Duodenal mucosa (tissue), 2 donors: Measurements from ENCODE around the gene RASAL2.

Source experiments
- H3K27ac ChIP-seq: one replicate; pipeline ENCODE4 v1.7.0; 2013; ENCODE audit warnings: low read depth, low read length
- H3K27me3 ChIP-seq, 2 donors: one replicate each; pipeline ENCODE4 v1.7.0; 2013; ENCODE audit warnings: low read length in 2 of 2, control low read depth in 1 of 2; ENCODE audit not compliant: insufficient read depth in 2 of 2, control insufficient read depth in 1 of 2
- H3K36me3 ChIP-seq, 2 donors: one replicate each; pipeline ENCODE4 v1.7.0; 2013; ENCODE audit warnings: low read length in 2 of 2, control low read depth in 1 of 2; ENCODE audit not compliant: insufficient read depth in 2 of 2, control insufficient read depth in 1 of 2
- H3K4me1 ChIP-seq, 2 donors: one replicate each; pipeline ENCODE4 v1.7.0; 2013; ENCODE audit warnings: low read length in 2 of 2, control low read depth in 1 of 2; ENCODE audit not compliant: insufficient read depth in 2 of 2, control insufficient read depth in 1 of 2
- H3K4me3 ChIP-seq, 2 donors: one replicate each; pipeline ENCODE4 v1.7.0; 2013; ENCODE audit warnings: low read length in 2 of 2, low read depth in 1 of 2
- H3K9ac ChIP-seq, 2 donors: one replicate each; pipeline ENCODE4 v1.7.0; 2013; ENCODE audit warnings: low read length in 2 of 2, low read depth in 1 of 2
- H3K9me3 ChIP-seq, 2 donors: one replicate each; pipeline ENCODE4 v1.7.0; 2013; ENCODE audit warnings: low read length in 2 of 2, control low read depth in 1 of 2; ENCODE audit not compliant: control insufficient read depth in 1 of 2

RASAL2 gene

GRCh38 chr1:178209935-178210334 is 116.0 kb downstream of the RASAL2 start:
- Histone ChIP-seq H3K9ac (no peak overlapping the region), H3K9me3 (peaks cover 12 to 22% of the 10 kb centered on the region in 2 donors), H3K36me3 (no peaks in the 10 kb centered on the region), H3K4me3 (no peak overlapping the region), H3K27me3 (no peaks in the 10 kb centered on the region), H3K27ac (no peak overlapping the region), H3K4me1 (no peaks in the 10 kb centered on the region)

- no peak overlapping the region for H3K9ac ChIP-seq
- no peaks in the 10 kb centered on the region for H3K27me3 ChIP-seq
- no peaks in the 10 kb centered on the region for H3K36me3 ChIP-seq
- H3K4me3 ChIP-seq, result no peak overlapping the region
- H3K9me3 ChIP-seq, result no peaks in the 10 kb centered on the region
- no peaks in the 10 kb centered on the region for H3K4me1 ChIP-seq
- H3K27ac ChIP-seq, result no peak overlapping the region
Observed at GRCh38 chr1:178218550-178218949, 124.6 kb downstream of the RASAL2 start.

- Histone ChIP-seq H3K27me3 (no peaks in the 10 kb centered on the region), H3K9me3 (no peaks in the 10 kb centered on the region), H3K4me1 (no peaks in the 10 kb centered on the region), H3K4me3 (no peak overlapping the region), H3K27ac (no peak overlapping the region), H3K9ac (no peak overlapping the region), H3K36me3 (no peaks in the 10 kb centered on the region)
Observed at GRCh38 chr1:178220094-178220493, 126.2 kb downstream of the RASAL2 start.

GRCh38 chr1:178223289-178223688 is 129.4 kb downstream of the RASAL2 start:
- Histone ChIP-seq H3K4me3 (no peak overlapping the region), H3K27me3 (no peaks in the 10 kb centered on the region), H3K4me1 (no peaks in the 10 kb centered on the region), H3K27ac (no peak overlapping the region), H3K9me3 (no peaks in the 10 kb centered on the region), H3K9ac (no peak overlapping the region), H3K36me3 (no peaks in the 10 kb centered on the region)

GRCh38 chr1:178224358-178224757 is 130.5 kb downstream of the RASAL2 start:
- Histone ChIP-seq H3K4me1 (no peaks in the 10 kb centered on the region), H3K27ac (no peak overlapping the region), H3K4me3 (no peak overlapping the region), H3K27me3 (no peaks in the 10 kb centered on the region), H3K36me3 (no peaks in the 10 kb centered on the region), H3K9ac (no peak overlapping the region), H3K9me3 (no peaks in the 10 kb centered on the region)

GRCh38 chr1:178230881-178231409 is 137.0 kb downstream of the RASAL2 start:
- Histone ChIP-seq H3K36me3 (no peaks in the 10 kb centered on the region), H3K27ac (no peak overlapping the region), H3K9ac (no peak overlapping the region), H3K9me3 (no peaks in the 10 kb centered on the region), H3K4me1 (no peaks in the 10 kb centered on the region), H3K4me3 (no peak overlapping the region), H3K27me3 (no peaks in the 10 kb centered on the region)

- H3K9ac ChIP-seq, result no peak overlapping the region
- H3K9me3 ChIP-seq, result no peaks in the 10 kb centered on the region
- H3K27me3 ChIP-seq, result no peaks in the 10 kb centered on the region
- no peaks in the 10 kb centered on the region for H3K4me1 ChIP-seq
- H3K4me3 ChIP-seq, result no peak overlapping the region
- no peak overlapping the region for H3K27ac ChIP-seq
- H3K36me3 ChIP-seq, result no peaks in the 10 kb centered on the region
Observed at GRCh38 chr1:178232108-178232507, 138.2 kb downstream of the RASAL2 start.

- H3K27me3 ChIP-seq, result no peaks in the 10 kb centered on the region
- H3K36me3 ChIP-seq, result no peaks in the 10 kb centered on the region
- H3K27ac ChIP-seq, result no peak overlapping the region
- no peak overlapping the region for H3K9ac ChIP-seq
- H3K9me3 ChIP-seq, result no peaks in the 10 kb centered on the region
- no peak overlapping the region for H3K4me3 ChIP-seq
- H3K4me1 ChIP-seq, result no peaks in the 10 kb centered on the region
Observed at GRCh38 chr1:178232949-178233348, 139.0 kb downstream of the RASAL2 start.

GRCh38 chr1:178237121-178237520 is 143.2 kb downstream of the RASAL2 start:
- H3K9me3 ChIP-seq, result no peaks in the 10 kb centered on the region

GRCh38 chr1:178238722-178239510 is 145.0 kb downstream of the RASAL2 start:
- no peaks in the 10 kb centered on the region for H3K4me1 ChIP-seq
- H3K9me3 ChIP-seq, result no peaks in the 10 kb centered on the region
- no peaks in the 10 kb centered on the region for H3K27me3 ChIP-seq
- H3K9ac ChIP-seq, result no peak overlapping the region
- no peak overlapping the region for H3K27ac ChIP-seq
- H3K4me3 ChIP-seq, result no peak overlapping the region
- H3K36me3 ChIP-seq, result no peaks in the 10 kb centered on the region

More at GRCh38 chr1:178237121-178237520, 143.2 kb downstream of the RASAL2 start:
- H3K27me3 ChIP-seq, result no peaks in the 10 kb centered on the region
- no peak overlapping the region for H3K4me3 ChIP-seq
- no peaks in the 10 kb centered on the region for H3K4me1 ChIP-seq
- no peaks in the 10 kb centered on the region for H3K36me3 ChIP-seq
- H3K27ac ChIP-seq, result no peak overlapping the region
- H3K9ac ChIP-seq, result no peak overlapping the region
